HG03469 (cell line): ENCODE measurements around the gene SESTD1.

Source experiments
- ATAC-seq: cut with Tn5 transposase; IDR thresholded peaks from one replicate; pipeline ENCODE4 v1.9.1; 2021; ENCODE audit warnings: mild to moderate bottlenecking, moderate library complexity, moderate number of reproducible peaks; ENCODE audit not compliant: unreplicated experiment

SESTD1 gene

DNA sequence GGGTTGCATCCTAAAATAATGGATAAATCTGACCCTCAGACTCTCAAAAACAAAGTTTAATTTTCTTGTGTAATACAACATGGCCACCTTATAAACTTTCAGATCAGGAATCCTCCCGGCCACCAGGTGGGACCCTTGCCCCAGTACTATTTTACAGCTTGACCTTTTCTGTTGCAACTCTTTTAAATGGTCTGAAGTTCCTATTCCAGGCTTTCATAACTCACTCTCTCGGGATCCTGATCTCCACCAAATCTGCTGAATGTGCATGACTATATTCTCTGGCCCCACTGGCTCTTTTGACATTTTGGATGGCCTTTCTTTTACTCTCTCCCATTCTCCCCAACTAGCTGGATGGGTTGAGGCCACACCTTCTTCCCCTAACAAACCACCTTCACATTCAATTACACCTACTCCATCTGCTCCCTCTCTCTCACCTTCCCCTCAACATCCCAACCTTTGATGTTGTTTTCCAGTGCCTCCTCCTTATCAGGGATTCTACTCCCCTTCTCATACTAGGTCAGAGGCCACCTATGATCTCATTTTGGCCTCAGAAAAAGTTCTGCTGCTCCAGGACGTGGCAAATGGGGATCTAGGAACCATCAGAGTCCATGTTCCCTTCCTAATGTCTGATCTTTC is 70.8 kb downstream of the SESTD1 start:
- no peak for ATAC-seq

DNA sequence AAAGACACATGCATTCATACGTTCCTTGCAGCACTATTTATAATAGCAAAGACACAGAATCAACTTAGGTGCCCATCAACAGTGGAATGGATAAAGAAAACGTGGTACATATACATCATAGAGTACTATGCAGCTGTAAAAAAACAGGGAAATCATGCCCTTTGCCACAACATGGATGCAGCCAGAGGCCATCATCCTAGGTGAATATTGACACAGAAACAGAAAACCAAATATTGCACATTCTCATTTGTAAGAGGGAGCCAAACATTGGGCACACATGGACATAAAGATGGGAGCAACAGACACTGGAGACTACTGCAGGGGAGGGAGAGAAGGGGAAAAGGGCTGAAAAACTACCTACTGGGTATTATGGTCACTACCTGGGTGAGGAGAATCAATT is 73.5 kb downstream of the SESTD1 start:
- ATAC-seq = no peak

DNA sequence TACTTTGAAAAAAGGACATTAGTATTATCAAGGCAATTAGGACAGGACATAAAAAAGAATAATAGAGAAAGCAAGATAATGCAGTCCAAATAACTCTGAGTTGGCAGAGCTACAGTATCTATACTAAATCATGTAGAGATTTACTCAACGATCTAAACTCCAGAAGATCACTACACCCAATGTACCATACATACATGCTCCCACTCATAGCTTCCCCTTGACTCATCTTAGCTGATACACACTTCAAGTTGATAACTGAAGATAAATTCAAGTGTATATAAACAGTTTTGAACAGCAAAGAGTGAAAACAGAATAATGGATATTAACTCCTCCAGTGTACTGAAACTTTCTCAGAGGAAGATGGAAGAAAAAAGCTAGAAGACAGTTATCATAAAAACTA is 78.5 kb downstream of the SESTD1 start:
- no peak for ATAC-seq

DNA sequence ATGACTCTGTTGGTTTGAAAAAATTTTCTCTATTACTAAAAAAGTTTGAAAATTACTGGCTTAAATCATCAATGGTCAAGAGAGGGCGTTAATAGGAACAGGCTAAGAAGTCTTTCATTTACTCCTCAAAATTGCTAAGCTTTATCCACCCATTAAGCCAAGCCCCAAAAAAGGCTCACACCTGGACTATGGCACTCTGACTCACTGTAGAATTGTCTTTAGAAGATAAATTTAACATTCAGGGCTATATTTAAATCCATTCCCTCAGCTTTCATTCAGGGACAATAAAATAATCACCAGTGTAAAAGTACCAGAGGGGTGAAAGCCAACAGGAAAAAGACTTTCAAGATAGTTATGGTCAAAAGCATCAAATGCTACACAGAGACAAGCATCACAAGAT is 80.0 kb downstream of the SESTD1 start:
- no peak for ATAC-seq

DNA sequence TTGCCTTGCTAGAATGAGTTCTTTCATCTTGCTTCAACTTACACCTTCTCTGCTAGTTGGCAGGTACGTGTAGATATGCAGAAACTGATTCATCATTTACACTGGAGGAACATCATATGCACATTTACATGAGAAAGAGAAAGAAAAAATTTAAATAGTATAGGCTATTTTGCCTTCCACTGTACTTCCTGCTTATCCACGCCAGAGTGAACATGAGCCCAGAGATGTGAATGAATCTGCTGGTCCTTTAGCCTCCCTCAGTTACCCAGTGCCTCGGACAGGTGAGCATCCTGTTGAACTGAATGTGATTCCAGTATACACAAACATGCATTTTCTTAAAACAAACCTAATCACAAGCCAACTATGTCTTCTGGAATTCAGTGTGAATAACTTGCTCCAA is 83.6 kb downstream of the SESTD1 start:
- no peak for ATAC-seq

DNA sequence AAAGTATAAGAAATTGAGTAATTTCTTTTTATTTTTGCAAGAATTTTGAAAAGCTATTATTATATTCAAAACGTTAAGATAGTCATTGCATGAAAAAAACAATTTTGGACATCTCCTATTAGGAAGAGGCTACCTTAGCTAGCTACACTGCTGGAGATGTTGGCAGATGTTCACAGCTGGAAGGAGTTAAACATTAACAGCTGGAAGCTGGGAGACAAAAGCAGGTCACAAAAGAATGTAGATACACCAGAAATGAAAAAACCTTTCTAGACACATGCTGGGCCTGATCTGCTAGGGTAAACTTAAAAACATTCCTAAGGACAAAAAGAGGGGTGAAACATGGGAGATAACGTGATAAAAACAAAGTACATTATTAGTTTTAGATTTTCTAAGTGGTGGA is 84.4 kb downstream of the SESTD1 start:
- no peak for ATAC-seq

DNA sequence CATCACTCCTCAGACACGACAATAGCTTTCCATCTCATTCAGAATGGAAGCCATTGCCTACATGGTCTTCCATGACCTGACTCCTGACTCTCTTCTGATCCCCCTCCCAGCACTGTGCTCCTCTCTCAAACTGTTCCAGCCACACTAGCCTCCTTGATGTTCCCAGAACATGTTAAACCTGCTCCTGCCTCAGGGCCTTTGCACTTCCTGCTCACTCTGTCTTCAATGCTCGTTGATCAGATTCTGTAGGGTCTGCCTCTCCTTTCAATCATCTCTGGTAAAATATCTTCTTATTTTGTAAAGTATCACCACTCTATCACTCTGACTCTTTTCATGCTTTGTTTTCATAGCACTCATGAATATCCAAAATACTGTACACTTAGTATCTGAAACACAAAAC is 84.9 kb downstream of the SESTD1 start:
- ATAC-seq = no peak

DNA sequence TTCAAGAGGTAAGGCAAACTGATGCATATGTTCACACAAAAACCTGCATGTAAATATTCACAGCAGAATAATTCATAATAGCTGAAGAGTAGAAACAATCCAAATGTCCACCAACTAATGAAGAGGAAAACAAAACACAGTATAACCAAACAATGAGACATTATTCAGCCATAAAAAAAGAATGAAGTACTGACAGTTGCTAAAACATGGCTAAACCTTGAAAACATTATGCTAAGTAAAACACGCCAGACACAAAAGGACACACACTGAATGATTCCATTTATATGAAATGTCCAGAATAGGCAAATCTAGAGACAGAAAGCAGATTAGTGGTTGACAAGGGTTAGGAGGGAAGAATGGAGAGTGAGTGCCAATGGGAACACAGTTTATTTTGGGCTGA is 86.9 kb downstream of the SESTD1 start:
- ATAC-seq = no peak

DNA sequence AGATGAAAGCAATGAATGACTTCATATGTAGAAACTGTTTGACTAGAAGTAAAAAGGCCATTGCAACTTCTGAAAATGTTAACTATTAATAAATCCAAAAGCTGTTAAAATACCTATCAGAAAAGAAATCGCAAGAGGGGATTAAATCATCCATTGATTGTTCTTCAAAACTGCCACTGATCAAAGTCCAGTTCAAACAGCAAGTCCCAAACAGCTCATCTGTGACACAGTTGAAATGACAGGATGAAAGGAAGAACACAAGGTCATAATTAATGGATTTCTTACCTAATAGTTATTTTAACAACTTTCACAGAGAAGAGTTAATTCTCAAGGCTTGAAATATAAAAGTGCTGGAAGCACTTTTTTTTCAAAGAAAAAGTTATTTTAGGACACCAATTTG is 90.4 kb downstream of the SESTD1 start:
- no peak for ATAC-seq

DNA sequence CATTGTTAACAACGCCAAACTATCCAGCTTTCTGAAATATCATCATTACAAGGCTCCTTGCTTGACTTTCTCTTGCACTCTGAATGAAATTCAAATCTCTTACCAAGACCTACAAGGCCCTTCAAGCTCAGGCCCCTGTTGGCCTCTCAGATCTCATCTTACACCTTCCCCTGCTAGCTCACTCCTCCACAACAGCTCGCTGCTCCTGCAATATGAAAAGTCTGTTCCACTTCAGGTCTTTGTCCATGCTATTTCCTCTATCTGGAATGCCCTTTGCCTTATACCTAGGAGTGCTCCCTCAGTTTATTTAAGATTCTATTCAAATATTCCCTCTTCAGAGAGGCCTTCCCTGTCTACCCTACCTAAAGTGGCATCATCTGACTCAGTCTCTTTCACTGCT is 91.7 kb downstream of the SESTD1 start:
- ATAC-seq = no peak

DNA sequence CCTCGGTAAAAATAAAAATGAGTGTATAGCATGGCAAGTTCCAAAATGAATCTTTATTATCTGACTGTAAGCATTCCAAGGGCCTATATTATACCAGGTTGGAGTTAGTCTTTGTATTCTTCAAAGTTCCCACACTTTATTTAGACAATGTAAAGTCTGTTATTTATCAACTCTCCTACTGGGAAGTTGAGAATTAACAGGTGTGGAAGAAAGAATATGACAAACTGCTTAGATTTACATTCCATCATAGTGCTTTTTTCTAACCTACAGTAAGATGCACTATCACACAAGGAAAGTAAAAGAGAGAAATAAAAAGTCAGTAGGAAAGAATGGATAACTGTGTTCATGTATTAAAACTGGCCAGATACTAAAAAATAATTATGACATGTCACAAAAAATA is 93.3 kb downstream of the SESTD1 start:
- ATAC-seq = no peak

DNA sequence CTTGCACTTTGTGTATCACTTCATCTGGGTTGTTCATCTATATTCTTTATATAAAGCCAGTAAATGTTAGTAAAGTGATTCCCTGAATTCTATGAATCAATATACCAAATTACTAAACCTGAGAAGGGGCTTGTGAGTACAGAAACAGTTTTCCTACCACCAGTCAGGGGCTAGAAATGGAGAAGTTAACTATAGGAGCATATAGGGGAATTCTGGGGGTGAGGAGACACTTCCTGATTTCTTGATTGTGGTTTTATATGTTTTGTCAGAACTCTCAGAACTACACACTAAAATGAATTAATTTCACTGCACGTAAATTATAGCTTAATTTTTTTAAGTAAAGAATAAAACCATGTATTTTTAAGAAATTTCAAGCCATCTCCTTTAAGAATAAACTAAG is 93.7 kb downstream of the SESTD1 start:
- no peak for ATAC-seq

DNA sequence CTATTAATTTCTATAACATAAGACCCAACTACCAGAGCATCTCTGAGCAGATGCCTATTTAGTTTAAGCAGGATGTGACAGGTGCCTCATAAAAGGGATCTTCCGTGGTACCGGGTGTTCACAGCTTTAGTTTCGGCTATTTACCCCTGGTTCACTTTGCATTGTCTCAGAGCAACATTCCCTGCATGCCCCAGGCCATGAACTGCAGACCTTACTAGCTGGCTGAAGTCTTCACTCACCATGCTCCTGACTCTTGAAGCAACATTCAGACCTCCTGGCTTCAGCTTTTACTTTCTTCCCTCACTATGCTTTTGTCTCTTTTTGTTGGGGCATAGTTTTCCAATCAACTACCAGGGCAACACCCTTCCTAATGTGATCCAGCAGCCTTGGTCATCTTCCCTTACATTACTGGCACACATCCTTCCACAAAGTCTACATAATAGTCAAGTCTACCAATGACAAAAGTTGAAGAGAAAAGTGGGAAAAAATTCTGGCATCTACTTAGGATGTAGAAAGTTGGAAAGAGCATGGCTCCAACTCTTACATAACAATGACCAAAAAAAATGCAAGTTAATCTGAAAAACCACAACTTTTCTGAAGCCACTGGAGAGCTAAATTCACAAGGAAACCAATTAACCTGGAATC is 99.2 kb downstream of the SESTD1 start:
- no peak for ATAC-seq

DNA sequence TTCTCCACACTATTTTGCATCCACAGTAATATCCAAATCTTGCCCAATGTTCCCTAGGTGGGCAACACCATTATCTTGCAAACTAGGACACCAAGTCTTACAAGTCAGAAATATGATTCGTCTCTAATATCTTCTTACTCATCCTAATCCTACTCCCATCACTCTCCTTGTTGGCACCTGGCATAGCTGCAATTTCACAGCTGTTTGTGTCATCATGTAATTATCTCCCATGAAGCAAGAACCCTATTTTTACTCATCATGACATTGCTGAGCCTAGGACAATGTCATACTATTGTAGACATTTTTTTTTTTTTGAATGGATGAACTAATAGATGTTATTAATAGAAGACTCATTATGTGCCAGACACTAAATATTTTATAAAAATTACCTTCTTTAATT is 123.4 kb downstream of the SESTD1 start:
- ATAC-seq = no peak

DNA sequence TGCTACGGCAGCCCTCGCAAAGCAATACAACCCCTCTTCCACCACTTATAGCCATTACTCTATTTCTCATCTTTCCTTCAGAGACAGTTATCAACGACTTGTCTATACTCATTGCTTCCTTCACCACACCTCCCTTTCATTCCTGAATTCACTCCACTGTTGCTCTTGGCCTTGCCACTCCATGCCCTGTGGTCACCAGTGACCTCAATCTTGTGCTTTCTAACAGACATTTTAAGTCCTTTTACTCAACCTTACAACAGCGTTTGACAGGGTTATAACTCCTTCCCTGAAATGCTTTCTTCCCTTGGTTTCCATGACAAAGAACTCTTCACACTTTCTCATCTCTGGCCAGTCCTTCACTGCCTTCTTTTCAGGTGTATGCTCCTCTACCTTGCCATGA is 124.1 kb downstream of the SESTD1 start:
- no peak for ATAC-seq

DNA sequence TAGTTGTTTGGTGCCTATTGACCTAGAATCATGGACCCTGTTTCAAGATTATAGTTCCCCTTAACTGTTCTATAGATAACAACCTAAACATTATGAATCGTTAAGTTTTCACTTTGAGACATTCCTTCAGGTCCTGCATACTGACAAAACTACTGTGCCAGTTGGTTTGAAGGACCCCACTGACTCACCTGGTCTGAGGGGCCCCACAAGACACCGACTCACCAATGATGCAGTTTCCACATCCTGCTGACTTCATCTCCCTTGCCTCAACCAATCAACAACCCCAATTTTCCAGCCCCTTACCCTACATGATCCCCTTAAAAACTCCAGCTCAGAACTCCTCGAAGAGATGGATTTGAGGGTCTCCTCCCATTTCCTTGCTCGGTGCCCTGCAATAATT is 125.1 kb downstream of the SESTD1 start:
- ATAC-seq = no peak

DNA sequence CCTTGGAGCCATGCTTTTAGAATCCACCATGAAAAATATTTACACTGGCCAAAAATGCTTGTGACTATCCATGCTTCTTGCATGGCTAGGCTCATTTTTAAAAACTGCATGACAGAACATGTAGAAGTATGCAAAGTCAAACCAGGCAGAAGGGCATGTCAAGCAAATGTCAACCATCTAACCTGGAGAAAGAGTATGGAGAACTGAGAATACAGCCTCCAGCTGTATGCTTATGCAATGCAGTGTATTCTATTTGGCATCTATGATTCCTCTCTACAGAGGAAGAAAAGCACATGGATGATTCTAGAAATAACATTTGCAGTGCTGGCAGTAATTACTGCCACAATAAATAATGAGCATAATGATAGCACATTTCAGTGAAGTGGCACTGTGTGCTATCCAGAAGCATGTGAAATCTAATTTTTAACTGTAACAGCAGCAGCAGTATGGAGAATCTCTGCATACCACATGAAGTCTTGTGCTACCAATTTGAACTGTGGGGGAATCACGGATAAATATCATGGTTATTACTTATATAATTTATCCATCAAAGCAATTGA is 127.4 kb downstream of the SESTD1 start:
- ATAC-seq = no peak

DNA sequence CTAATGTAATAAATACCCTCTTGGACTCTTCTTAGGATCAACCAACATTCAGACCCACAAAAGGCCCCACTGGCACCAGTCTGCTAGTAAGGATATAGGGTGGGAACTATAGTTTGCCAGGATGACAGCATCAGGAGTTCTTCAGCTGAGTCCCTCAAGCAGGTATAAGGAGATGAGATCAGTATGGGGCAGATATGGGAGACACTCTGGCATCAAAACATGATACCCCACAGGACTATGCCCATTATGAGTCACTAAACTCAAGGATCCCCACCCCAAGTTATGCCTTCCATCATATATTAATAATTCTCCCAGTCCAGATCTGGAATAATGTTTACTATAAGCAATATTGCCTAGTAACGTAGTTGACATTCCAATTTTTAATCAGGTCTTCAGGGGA is 131.6 kb downstream of the SESTD1 start:
- ATAC-seq = no peak

DNA sequence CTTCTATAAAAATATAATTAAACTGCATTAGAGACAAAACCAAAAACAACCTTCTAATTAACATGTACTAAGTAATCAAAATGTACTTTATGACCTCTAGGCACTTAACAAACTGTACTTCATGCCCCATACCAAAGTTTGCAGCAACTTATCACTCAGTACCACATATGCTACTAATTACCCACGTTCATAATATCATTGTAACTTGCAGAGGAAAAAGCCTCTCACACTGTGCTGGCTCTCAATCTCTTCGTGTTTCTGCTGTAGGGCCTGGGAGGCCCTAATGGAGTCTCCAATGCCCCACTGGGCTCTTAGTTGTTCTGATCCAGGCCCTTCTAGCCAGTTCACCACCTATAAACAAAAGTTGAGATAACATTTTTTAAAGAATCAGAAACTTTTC is 132.6 kb downstream of the SESTD1 start:
- no peak for ATAC-seq

DNA sequence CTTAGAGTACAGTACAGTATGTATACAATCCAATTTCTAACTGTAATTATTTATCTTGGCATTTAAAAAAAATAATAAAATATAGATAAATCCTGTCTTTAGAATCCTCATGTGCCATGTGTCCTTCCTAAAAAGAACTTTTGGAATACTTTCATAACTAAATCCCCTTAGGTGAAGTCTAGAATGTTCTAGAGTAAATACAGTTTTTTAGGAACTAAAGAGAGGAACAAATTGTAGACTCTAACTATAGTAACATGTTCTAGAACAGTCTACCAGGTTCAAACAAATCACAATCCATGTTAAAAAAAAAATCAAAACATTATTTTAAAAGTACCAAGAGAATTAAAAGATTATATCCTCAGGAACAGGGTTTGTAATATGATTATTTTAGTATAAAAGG is 134.1 kb downstream of the SESTD1 start:
- no peak for ATAC-seq

DNA sequence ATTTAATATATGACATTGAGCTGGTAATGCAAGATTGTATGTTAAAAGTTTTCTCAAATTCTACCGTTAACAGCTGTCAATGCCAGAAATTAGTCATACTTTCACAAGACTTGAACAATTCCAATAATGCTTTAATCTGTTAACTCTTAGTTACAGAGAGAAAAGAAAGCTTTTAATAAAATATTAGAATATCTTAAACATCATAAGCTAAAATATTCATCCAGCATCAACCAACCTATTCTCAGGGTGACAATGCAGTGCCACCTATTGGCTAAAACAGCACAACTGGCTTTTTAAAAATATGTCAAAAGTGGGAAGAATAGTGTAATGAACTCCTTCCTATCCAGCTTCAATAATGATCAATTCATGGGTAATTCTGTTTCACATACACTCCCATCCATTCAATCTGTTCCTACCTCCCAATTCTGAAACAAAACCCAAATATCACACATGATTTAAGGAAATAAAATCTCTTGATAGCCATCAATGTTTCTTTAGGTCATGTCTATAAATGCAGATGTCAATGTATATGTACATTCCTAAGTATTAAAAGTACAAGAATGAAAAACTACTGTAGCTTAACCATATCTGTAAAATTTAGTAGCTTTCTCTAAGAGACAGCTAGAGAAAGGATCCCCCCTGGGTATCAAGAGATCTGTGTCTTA is 134.9 kb downstream of the SESTD1 start:
- no peak for ATAC-seq

DNA sequence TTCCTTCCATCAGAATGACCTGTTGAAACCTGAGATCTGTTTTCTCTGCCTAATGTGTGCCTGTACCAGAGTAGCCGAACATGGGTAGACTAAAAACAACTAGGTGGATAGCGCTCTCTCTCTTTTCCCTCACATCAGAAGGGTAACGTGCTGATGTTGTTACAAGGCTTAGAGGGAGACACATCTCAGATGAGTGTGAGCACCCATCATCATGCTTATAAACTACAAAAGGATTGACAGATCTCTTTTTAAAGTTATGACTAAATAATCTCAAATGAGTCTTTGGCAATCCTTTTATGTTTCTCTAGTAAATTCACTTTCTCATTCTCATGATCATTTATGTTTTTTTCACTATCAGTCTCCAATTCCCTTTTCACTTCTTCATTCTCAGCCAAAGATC is 139.2 kb downstream of the SESTD1 start:
- ATAC-seq = no peak
